ENCODE data around the gene ARHGEF37.
"Not testable (repeated sequence)": the region's sequence is repeated elsewhere in the genome, so short reads cannot be mapped to it uniquely, and the experiment has no call there.

Gene ARHGEF37, protein sequence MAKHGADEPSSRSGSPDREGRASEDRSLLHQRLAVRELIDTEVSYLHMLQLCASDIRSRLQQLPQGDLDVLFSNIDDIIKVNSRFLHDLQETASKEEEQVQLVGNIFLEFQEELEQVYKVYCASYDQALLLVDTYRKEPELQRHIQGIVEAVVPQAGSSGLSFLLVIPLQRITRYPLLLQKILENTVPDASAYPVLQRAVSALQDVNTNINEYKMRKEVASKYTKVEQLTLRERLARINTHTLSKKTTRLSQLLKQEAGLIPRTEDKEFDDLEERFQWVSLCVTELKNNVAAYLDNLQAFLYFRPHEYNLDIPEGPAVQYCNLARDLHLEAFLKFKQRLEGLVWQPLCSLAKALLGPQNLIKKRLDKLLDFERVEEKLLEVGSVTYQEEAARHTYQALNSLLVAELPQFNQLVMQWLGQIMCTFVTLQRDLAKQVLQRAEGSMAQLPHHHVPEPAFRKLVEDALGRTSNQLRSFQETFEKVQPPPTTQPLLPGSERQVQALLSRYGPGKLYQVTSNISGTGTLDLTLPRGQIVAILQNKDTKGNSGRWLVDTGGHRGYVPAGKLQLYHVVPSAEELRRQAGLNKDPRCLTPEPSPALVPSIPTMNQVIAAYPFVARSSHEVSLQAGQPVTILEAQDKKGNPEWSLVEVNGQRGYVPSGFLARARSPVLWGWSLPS

GRCh38 chr5:149581192-149581861 is at the start of gene ARHGEF37:
Gene ARHGEF37 (plus strand): TSS chr5:149581498. CDS start chr5:149597770, 16,272 bp downstream.
- Histone ChIP-seq H3K9me3 (ENCODE audit: control insufficient read depth, insufficient read depth, low read length) (no peaks in the 10 kb centered on the region), H3K9ac (ENCODE audit: low read depth, low read length) (peak within 1 kb of the TSS; percentile 64), H3K36me3 (ENCODE audit: insufficient read depth, low read length) (no peaks in the 10 kb centered on the region), H3K4me1 (ENCODE audit: insufficient read depth, low read length) (no peaks in the 10 kb centered on the region)

DNA sequence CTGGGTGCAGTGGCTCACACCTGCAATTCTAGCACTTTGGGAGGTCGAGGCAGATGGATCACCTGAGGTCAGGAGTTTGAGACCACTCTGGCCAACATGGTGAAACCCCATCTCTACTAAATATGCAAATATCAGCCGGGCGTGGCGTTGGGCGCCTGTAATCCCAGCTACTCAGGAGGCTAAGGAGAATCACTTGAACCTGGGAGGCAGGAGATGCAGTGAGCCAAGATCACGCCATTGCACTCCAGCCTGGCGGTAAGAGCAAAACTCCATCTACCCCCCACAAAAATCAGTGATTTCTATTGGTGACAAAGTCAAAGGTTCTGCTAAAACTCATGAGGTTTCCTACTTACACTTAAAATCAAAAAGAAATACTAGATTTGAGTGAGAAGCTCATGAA is 48.9 kb upstream of the ARHGEF37 start:
- Histone ChIP-seq H3K9me3 (ENCODE audit: control insufficient read depth, insufficient read depth, low read length) (no peaks in the 10 kb centered on the region), H3K9ac (ENCODE audit: low read depth, low read length) (no peak overlapping the region), H3K36me3 (ENCODE audit: insufficient read depth, low read length) (peaks cover 5% of the 10 kb centered on the region), H3K4me1 (ENCODE audit: insufficient read depth, low read length) (peaks cover 26% of the 10 kb centered on the region)

DNA sequence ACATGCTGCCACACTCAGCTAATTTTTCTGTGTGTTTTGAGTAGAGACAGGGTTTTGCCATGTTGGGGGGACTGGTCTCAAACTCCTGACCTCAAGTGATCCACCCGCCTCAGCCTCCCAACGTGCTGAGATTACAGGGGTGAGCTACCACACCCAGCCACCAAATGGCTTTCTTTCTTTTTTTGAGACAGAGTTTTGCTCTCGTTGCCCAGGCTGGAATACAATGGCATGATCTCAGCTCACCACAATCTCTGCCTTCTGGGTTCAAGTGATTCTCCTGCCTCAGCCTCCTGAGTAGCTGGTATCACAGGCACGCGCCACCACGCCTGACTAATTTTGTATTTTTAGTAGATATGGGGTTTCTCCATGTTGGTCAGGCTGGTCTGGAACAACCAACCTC is 45.5 kb upstream of the ARHGEF37 start:
- not testable (repeated sequence) for H3K36me3 ChIP-seq (ENCODE audit: insufficient read depth, low read length); H3K9ac ChIP-seq (ENCODE audit: low read depth, low read length); H3K9me3 ChIP-seq (ENCODE audit: control insufficient read depth, insufficient read depth, low read length)
- H3K4me1 ChIP-seq (ENCODE audit: insufficient read depth, low read length): peaks cover 19% of the 10 kb centered on the region

DNA sequence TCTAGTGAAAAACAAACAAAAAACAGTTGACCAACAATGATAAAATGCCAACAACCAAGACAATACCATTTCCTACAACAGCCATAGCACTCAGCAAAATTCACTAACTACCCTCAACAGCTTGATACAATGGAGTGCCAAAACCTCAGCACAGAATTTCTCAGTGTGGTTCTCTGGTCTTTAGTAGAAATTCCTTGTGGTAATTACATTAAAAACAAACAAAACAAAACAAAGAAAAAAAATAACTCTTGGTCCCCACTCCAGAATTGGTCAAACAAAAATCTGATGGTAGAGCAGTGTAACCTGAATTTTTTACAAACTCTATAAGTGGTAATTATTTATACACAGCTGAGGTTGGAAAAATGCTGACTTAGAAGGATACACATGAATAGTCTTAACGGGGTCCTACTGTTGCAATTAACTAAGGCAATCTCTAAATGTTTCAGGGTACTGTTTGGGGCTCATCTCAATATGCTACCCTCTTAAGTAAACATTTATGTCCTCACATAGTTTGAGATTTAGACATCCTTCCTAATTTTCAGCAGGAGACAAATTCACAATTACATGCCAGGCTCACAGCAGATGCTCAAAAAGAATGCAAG is 43.8 kb upstream of the ARHGEF37 start:
- Histone ChIP-seq H3K9me3 (ENCODE audit: control insufficient read depth, insufficient read depth, low read length) (no peaks in the 10 kb centered on the region), H3K36me3 (ENCODE audit: insufficient read depth, low read length) (peaks cover 5% of the 10 kb centered on the region), H3K9ac (ENCODE audit: low read depth, low read length) (no peak overlapping the region), H3K4me1 (ENCODE audit: insufficient read depth, low read length) (peaks cover 19% of the 10 kb centered on the region)

GRCh38 chr5:149540089-149540488 is 41.2 kb upstream of the ARHGEF37 start:
- peaks cover 13% of the 10 kb centered on the region for H3K36me3 ChIP-seq (ENCODE audit: insufficient read depth, low read length)
- no peaks in the 10 kb centered on the region for H3K9me3 ChIP-seq (ENCODE audit: control insufficient read depth, insufficient read depth, low read length)
- no peak overlapping the region for H3K9ac ChIP-seq (ENCODE audit: low read depth, low read length)
- H3K4me1 ChIP-seq (ENCODE audit: insufficient read depth, low read length): peaks cover 14% of the 10 kb centered on the region

DNA sequence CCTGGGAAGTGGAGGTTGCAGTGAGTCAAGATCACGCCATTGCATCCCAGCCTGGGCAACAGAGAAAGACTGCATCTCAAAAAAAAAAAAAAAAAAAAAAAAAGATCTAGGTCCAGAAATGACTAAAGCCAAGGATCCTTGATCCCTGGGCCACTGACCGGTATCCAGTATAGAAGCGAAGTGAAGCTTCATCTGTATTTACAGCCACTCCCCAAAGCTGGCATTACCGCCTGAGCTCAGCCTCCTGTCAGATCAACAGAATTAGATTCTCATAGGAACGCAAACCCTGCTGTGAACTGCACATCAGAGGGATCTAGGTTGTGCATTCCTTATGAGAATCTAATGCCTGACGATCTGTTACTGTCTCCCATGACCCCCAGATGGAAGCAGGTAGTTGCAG is 39.4 kb upstream of the ARHGEF37 start:
- no peak overlapping the region for H3K9ac ChIP-seq (ENCODE audit: low read depth, low read length)
- H3K36me3 ChIP-seq (ENCODE audit: insufficient read depth, low read length): peaks cover 20% of the 10 kb centered on the region
- H3K9me3 ChIP-seq (ENCODE audit: control insufficient read depth, insufficient read depth, low read length): no peaks in the 10 kb centered on the region
- peaks cover 9% of the 10 kb centered on the region for H3K4me1 ChIP-seq (ENCODE audit: insufficient read depth, low read length)

DNA sequence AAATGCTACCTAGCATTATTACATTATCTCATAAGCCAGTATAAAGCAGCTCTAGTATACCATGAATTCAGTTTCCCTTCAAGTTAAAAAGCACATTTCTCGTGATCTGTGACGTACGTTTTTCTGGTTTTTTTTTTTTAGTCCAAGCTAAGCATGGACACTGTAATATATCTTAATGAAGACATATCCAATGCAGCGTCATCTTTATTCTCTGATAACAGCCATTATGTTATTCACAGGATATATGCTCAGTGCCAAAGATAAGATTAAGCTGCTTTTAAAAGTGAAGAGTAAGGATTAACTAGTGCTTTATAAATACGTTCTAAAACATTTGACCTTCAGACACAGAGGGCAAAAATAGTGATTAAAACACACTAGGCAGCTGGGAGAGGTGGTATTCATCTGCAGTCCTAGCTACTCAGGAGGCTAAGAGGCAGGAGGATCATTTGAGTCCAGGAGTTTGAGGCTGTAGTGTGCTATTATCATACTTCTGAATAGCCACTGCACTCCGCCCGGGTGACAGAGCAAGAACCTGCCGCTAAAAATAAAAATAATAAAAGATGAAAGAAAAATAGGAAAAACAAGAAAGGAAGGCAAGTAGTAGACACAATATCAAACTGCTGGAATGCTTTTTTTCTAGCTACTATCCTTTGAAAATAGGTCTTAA is 37.8 kb upstream of the ARHGEF37 start:
- Histone ChIP-seq H3K9ac (ENCODE audit: low read depth, low read length) (no peak overlapping the region), H3K36me3 (ENCODE audit: insufficient read depth, low read length) (peaks cover 25% of the 10 kb centered on the region)

GRCh38 chr5:149544028-149544420 is 37.3 kb upstream of the ARHGEF37 start:
- H3K9ac ChIP-seq (ENCODE audit: low read depth, low read length): no peak overlapping the region
- H3K36me3 ChIP-seq (ENCODE audit: insufficient read depth, low read length): peaks cover 30% of the 10 kb centered on the region
- peaks cover 5% of the 10 kb centered on the region; the same call in 1 of the 2 replicates for H3K4me1 ChIP-seq (ENCODE audit: insufficient read depth, low read length)
- H3K9me3 ChIP-seq (ENCODE audit: control insufficient read depth, insufficient read depth, low read length): no peaks in the 10 kb centered on the region

More for the DNA sequence above, 37.8 kb upstream of the ARHGEF37 start:
- peaks cover 5% of the 10 kb centered on the region; the same call in 1 of the 2 replicates for H3K4me1 ChIP-seq (ENCODE audit: insufficient read depth, low read length)
- no peaks in the 10 kb centered on the region for H3K9me3 ChIP-seq (ENCODE audit: control insufficient read depth, insufficient read depth, low read length)

GRCh38 chr5:149545327-149545726 is 36.0 kb upstream of the ARHGEF37 start:
- Histone ChIP-seq H3K9ac (ENCODE audit: low read depth, low read length) (no peak overlapping the region), H3K36me3 (ENCODE audit: insufficient read depth, low read length) (peaks cover 41% of the 10 kb centered on the region), H3K4me1 (ENCODE audit: insufficient read depth, low read length) (peaks cover 3% of the 10 kb centered on the region; the same call in 1 of the 2 replicates), H3K9me3 (ENCODE audit: control insufficient read depth, insufficient read depth, low read length) (no peaks in the 10 kb centered on the region)

DNA sequence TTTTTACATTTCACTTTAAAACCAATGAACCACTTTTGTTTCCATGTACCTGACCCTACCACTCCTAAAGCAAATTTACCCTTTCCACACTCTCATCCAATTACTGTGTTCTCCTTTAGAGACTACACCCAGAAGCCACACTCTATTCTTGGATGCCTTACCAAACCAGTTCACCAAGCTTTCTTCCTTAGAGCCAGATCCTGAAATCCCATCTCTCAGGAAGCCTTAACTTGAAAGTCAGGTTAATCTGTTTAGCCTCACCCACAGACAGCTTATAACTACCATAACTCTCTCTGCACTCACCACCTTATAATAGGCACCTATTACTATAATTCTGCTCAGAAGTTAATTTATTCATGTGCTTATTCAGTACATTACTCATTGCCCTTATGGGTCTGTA is 34.3 kb upstream of the ARHGEF37 start:
- Histone ChIP-seq H3K4me1 (ENCODE audit: insufficient read depth, low read length) (peaks cover 2% of the 10 kb centered on the region; the same call in 1 of the 2 replicates), H3K9me3 (ENCODE audit: control insufficient read depth, insufficient read depth, low read length) (no peaks in the 10 kb centered on the region), H3K36me3 (ENCODE audit: insufficient read depth, low read length) (peaks cover 41% of the 10 kb centered on the region), H3K9ac (ENCODE audit: low read depth, low read length) (no peak overlapping the region)

DNA sequence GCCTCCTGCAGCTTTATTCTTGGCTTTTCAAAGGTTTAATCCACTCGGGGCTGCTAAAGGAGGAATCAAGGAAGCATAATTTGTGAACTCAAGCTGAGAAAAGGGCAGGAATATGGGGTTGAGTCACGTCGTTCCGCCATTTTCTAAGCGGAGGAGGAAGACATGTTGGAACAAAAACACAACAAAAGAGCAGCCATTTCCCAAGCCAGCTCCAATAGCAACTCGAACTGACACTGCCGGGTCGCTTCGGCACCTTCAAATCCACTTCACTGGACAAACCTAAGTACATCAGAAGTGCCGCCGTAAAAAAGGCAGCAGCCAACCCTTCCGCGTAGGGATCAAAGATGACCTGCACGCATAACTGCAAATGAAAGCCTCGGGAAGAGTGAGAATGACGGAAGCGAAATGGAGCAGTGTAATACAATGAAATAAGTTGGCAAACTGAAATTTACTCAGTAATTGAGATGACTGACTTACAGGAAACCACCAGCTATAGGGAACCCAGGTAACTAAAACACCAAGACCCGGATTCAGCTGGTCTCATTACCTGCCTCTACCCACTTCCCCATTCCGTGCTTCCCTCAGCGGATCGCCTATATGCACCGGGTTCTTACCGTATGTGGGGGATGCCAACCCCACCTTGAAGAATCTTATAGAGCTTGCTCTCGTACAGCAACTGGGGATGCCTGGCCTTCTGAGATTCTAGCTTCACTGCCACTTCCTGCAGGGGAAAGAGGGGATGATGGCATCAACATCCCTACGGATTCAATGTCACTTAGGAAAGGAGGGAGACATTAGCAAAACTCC is 31.6 kb upstream of the ARHGEF37 start:
- Histone ChIP-seq H3K9me3 (ENCODE audit: control insufficient read depth, insufficient read depth, low read length) (no peaks in the 10 kb centered on the region), H3K4me1 (ENCODE audit: insufficient read depth, low read length) (peaks cover 3% of the 10 kb centered on the region; the same call in 1 of the 2 replicates), H3K9ac (ENCODE audit: low read depth, low read length) (peak overlapping the region; percentile 97), H3K36me3 (ENCODE audit: insufficient read depth, low read length) (peaks cover 32% of the 10 kb centered on the region)

DNA sequence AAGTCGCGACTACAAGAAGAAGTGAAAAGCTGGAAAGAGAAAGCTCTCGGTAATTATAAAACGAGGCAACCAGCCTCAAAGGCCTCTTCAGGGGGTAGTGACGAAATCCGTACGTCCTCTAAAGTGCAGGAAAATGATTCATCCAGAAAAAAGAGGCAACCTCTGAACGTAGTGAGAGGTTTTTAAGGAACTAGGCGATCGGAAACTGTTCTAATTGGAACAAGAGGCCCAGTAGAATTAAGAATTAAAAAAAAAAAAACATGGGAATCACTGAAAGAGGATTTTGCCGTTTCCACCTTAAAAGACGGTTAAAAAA is 31.1 kb upstream of the ARHGEF37 start:
- no peaks in the 10 kb centered on the region for H3K9me3 ChIP-seq (ENCODE audit: control insufficient read depth, insufficient read depth, low read length)
- H3K36me3 ChIP-seq (ENCODE audit: insufficient read depth, low read length): peaks cover 28% of the 10 kb centered on the region
- peaks cover 3% of the 10 kb centered on the region; the same call in 1 of the 2 replicates for H3K4me1 ChIP-seq (ENCODE audit: insufficient read depth, low read length)
- H3K9ac ChIP-seq (ENCODE audit: low read depth, low read length): peak overlapping the region; percentile 97

GRCh38 chr5:149550594-149551226 is 30.6 kb upstream of the ARHGEF37 start:
- H3K9me3 ChIP-seq (ENCODE audit: control insufficient read depth, insufficient read depth, low read length): no peaks in the 10 kb centered on the region
- peak overlapping the region; percentile 97 for H3K9ac ChIP-seq (ENCODE audit: low read depth, low read length)
- H3K4me1 ChIP-seq (ENCODE audit: insufficient read depth, low read length): peaks cover 3% of the 10 kb centered on the region; the same call in 1 of the 2 replicates
- peaks cover 24% of the 10 kb centered on the region for H3K36me3 ChIP-seq (ENCODE audit: insufficient read depth, low read length)
